Right lobe of liver (tissue), 6 donors: Measurements from ENCODE around the gene SLC23A3. TPM values are rescaled to one million over a fixed set of nuclear protein-coding genes. Genes with fewer than 3 reads are reported as not detected.

Source experiments
- ATAC-seq, 4 donors: fragments of 200-7000 bp; cut with Tn5 transposase; one replicate each; pipeline ENCODE4 v1.9.1; 2020; ENCODE audit warnings: mild to moderate bottlenecking in 4 of 4, moderate library complexity in 4 of 4
- DNase-seq, 3 donors: peaks; one replicate each; pipeline ENCODE4 v3.0.0-alpha.2; 2020
- H3K27ac ChIP-seq, 3 donors: fragments of 200-600 bp; one replicate each; pipeline ENCODE4 v1.8.0; 2022
- H3K27me3 ChIP-seq, 2 donors: fragments of 200-600 bp; one replicate each; pipeline ENCODE4 v1.8.0; 2022
- H3K36me3 ChIP-seq, 4 donors: fragments of 200-600 bp; sonication (generic) in 1 of 4; one replicate each; pipeline versions ENCODE4 v1.5.1 to v1.8.0; 2017 to 2022; ENCODE audit warnings: control low read depth in 1 of 4
- H3K4me1 ChIP-seq, 4 donors: fragments of 200-600 bp; sonication (generic) in 1 of 4; one replicate each; pipeline versions ENCODE4 v1.5.1 to v1.8.0; 2017 to 2022; ENCODE audit warnings: control low read depth in 1 of 4
- H3K4me3 ChIP-seq, 3 donors: fragments of 200-600 bp; one replicate each; pipeline ENCODE4 v1.8.0; 2022
- H3K9me3 ChIP-seq, 4 donors: fragments of 200-600 bp; sonication (generic) in 1 of 4; one replicate each; pipeline versions ENCODE4 v1.5.1 to v1.8.0; 2017 to 2022; ENCODE audit warnings: control low read depth in 1 of 4
- POLR2A ChIP-seq: fragments of 450-650 bp; IDR thresholded peaks from one replicate; pipeline ENCODE4 v1.6.1; 2017; ENCODE audit warnings: antibody characterized with exemption, mild to moderate bottlenecking
- WGBS: methylation state at CpG from one replicate; pipeline ENCODE4 v1.1.6; 2018; ENCODE audit warnings: low coverage, low lambda C conversion rate; ENCODE audit not compliant: insufficient coverage; ENCODE audit errors: missing lambda C conversion rate; 5-methylcytosine and 5-hydroxymethylcytosine counted together
- intact Hi-C, 2 donors: fragments of 100-400 bp; cut with DNase I; formaldehyde crosslinking; loops; one replicate each; pipeline versions ENCODE4 v1.11.2 to v1.14.1; 2022
- total RNA-seq, 6 experiments: library from RNA; depleted of rRNA in 2 of 6; stranded (reverse); fragments of >200 nt in 2 of 6; fragmentation: NEBNext Ultra II Directional in 3 of 6; extraction: Animal tissue kit (Norgen Biotek cat#: 25700) in 3 of 6; gene quantifications; one replicate each; pipeline versions ENCODE4 v1.1.0 to v1.2.4, GENCODE V29; 2016 to 2023
- TF ChIP-seq, protein P1 (sequence below), 4 donors: fragments of 200-600 bp in 3 of 4; fragments of 450-650 bp in 1 of 4; IDR thresholded peaks; one replicate each; pipeline versions ENCODE4 v1.5.1 to v1.8.0; 2016 to 2022; ENCODE audit warnings: antibody characterized with exemption in 4 of 4, mild to moderate bottlenecking in 2 of 4
- donor health status: DM: no; HTN: yes; CAD: no.
- donor health status: DM: no; HTN: no; CAD: no.
- donor health status: DM: no; HTN: no; CAD: no.
- donor health status: DM: no; HTN: yes; CAD: no.
- donor health status: DM: no; HTN: yes; CAD: no.

Gene SLC23A3
- total RNA-seq, 6 experiments from 2014 or later = 0.62 to 4.9 (median 2.1) TPM

DNA sequence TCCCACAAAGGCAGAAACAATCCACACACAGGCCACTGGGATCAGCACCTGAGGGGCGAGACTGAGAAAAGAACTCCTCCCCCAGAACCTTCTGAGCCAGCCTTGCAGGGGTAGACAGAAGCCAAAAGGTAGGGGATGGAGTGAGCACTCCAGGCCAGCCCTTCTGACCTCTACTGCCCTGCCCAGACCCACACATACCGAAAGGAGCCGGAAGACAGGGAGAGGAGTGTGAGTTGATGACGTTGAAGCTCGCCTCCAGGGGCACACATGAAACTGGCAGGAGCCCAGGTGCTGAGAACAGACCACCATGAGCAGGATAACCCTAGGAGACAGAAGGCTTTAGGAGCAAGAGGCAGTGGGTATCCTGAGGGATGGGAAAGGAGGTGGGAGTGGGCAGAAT, 1.8 kb downstream of the SLC23A3 start:
- ATAC-seq (no peak), DNase-seq (no peak)
- intact Hi-C loops = loop anchor here in 1 of 2 donors (5.0 kb wide), 1 partner anchor 134 kb away; no protein-coding TSS in a partner anchor
- H3K36me3 ChIP-seq = peaks cover 0 to 7% (median 1%) of the 10 kb centered on the region in 4 donors
- TF ChIP-seq POLR2A = no peak
- TF ChIP-seq, protein P1, sequence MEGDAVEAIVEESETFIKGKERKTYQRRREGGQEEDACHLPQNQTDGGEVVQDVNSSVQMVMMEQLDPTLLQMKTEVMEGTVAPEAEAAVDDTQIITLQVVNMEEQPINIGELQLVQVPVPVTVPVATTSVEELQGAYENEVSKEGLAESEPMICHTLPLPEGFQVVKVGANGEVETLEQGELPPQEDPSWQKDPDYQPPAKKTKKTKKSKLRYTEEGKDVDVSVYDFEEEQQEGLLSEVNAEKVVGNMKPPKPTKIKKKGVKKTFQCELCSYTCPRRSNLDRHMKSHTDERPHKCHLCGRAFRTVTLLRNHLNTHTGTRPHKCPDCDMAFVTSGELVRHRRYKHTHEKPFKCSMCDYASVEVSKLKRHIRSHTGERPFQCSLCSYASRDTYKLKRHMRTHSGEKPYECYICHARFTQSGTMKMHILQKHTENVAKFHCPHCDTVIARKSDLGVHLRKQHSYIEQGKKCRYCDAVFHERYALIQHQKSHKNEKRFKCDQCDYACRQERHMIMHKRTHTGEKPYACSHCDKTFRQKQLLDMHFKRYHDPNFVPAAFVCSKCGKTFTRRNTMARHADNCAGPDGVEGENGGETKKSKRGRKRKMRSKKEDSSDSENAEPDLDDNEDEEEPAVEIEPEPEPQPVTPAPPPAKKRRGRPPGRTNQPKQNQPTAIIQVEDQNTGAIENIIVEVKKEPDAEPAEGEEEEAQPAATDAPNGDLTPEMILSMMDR (IDR thresholded peaks at IDR 0.05) = no peak
- peaks cover 0 to 18% (median 6%) of the 10 kb centered on the region in 4 donors for H3K4me1 ChIP-seq
- WGBS = 68% methylated on average over 5 of the region's 5 CpGs
- H3K9me3 ChIP-seq = no peaks in the 10 kb centered on the region
- no peak overlapping the region for H3K27ac ChIP-seq
- H3K27me3 ChIP-seq = no peaks in the 10 kb centered on the region
- H3K4me3 ChIP-seq = no peak overlapping the region

DNA sequence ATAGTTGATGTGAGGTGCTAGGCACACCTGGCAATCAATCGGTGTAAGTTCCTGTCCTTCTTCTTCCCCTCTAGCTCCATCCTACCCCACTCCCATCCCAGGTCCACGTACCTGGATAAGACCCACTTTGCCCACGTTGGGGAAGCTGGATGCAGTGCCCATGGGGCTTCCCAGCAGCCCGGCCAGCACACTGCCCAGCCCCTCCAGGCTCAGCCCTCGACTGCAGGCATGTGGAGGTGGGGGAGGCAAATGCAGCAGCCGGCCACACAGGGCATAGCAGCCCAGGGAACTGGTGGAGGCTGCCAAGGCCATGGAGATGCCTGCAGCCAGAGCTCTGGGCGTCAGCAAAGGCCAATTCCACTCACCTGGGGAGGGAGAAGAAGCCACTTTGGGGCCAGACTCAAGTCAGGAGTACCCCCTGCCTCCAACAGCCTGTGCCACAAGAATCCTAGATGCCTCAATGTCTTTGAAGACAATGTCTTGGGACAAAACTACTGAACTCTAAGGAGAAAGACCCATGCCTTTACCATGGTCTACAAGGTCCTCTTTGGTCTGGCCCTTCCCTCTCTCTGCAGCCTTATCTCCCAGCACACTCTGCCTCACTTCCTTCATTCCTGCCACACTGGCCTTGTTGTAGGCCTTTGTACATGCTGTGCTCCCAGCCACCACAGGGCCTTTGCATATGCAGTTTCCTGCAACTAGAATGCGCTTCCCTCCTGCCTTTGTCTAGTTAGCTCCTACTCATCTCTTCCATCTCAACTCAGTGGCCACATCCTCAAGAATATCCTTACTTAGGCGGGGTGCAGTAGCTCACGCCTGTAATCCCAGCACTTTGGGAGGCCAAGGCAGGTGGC, 4.5 kb downstream of the SLC23A3 start:
- 89% methylated on average over 6 of the region's 10 CpGs for WGBS
- intact Hi-C loops = loop anchor here in 1 of 2 donors (5.0 kb wide), 1 partner anchor 137 kb away; no protein-coding TSS in a partner anchor
- DNase-seq = no peak

DNA sequence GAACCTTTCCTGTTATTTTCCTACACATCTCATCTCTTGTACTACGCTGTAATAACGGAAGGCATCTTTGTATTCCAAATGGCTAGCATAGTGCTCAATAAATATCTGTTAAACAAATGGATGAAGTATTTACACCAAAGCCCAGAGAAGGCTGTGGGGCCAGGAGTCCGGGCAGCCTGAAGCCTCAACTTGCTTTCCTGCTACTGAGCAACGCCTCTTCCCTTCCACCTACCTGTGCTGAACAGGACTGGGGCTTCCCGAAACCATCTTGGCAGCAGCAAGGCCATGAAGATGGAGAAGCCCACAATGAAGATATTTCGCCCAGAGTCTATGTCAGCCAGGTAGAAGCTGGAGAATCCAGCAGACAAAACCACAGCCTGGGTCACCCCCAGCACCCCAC, 6.7 kb downstream of the SLC23A3 start:
- H3K4me3 ChIP-seq = no peak overlapping the region
- H3K4me1 ChIP-seq = peaks cover 0 to 11% (median 2%) of the 10 kb centered on the region in 4 donors
- intact Hi-C loops = loop anchor here (5.0 kb wide), 2 partner anchors 49 to 134 kb away; no protein-coding TSS in a partner anchor
- ATAC-seq (no peak), DNase-seq (no peak)
- H3K27ac ChIP-seq = no peak overlapping the region
- H3K36me3 ChIP-seq = no peaks in the 10 kb centered on the region
- H3K9me3 ChIP-seq = no peaks in the 10 kb centered on the region
- H3K27me3 ChIP-seq = no peaks in the 10 kb centered on the region
- WGBS = 85% methylated on average over 5 of the region's 6 CpGs
- TF ChIP-seq POLR2A = no peak
- TF ChIP-seq, protein P1 (IDR thresholded peaks at IDR 0.05) = no peak

More for the DNA sequence above, 4.5 kb downstream of the SLC23A3 start:
- TF ChIP-seq POLR2A = no peak
- TF ChIP-seq, protein P1 (IDR thresholded peaks at IDR 0.05) = no peak
- Histone ChIP-seq H3K27ac (no peak overlapping the region), H3K9me3 (no peaks in the 10 kb centered on the region), H3K27me3 (no peaks in the 10 kb centered on the region), H3K4me3 (no peak overlapping the region), H3K4me1 (peaks cover 0 to 12% (median 4%) of the 10 kb centered on the region in 4 donors), H3K36me3 (no peaks in the 10 kb centered on the region)
- ATAC-seq = no peak

DNA sequence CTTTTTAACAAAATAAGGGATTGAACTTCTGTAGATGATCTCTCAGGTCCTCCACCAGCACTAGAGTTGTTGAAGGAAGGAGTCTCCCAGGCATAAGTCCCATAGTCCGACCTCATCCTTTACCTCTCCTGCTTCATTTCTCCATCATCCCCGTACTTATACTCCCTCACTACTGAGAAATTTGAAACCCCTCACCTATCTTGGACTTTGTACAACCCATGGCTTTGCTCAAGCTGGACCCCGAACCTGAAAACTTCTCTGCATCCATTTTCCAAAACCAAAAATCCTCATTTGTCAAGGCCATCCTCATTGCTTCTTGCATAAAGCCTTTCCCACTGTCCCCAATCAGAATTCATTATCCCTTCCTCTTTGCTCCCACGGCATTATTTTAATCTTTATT, 8.7 kb downstream of the SLC23A3 start:
- Histone ChIP-seq H3K4me3 (peak overlapping the region; percentile 58 to 70 (median 66)), H3K9me3 (no peaks in the 10 kb centered on the region), H3K27me3 (no peaks in the 10 kb centered on the region), H3K4me1 (peaks cover 0 to 11% (median 2%) of the 10 kb centered on the region in 4 donors), H3K27ac (peak overlapping the region; percentile 84 to 89 (median 86)), H3K36me3 (peaks cover 0 to 11% (median 0%) of the 10 kb centered on the region in 4 donors)
- intact Hi-C loops = loop anchor here (5.0 kb wide), 2 partner anchors 51 to 136 kb away; no protein-coding TSS in a partner anchor
- no peak for DNase-seq
- 53% methylated on average over 4 of the region's 4 CpGs for WGBS
- ATAC-seq = no peak
- no peak for TF ChIP-seq POLR2A
- TF ChIP-seq, protein P1 (IDR thresholded peaks at IDR 0.05) = no peak
